ENCODE data around the gene CANT1.
A peak's percentile ranks its signal among the peaks of the same experiment; 100 is the strongest.

Gene CANT1

DNA sequence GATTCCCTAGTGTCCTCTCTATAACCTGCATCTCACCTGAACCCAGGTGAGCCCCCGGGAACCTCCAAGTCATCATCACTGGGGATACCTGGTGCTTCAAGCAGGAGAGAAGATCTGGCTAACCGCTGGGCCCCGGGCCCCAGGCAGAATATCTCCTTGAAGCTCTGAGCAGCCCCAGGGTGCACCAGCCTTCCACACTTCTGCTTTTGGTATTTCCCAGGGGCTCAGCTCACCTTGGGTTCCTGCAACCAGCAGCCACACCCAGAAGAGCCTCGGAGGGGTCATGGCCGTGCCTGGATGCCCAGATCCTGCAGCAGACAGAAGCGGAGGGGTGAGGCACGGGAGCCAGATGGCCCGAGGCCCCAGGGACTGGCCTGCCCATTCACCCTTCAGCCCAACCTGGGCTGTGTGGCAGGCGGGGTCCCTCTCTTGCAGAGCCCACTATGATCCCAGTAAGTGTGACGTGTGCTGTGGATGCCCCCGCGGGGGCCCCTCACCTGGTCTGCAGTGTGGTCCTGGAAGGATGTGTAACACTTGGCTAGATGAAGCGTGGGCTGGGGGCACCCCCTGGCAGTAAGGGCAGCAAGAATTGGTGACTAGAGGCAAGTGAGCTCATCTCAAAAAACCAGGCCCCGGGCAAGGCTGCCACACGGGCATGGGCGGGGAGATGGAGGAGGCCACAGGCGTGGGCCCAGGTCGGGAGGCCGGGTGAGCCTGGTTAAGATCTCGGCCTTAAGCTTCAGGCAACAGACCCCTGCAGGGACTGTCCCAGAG, 32.5 kb downstream of the CANT1 start:
- Histone ChIP-seq H3K9me3 (ENCODE audit: control insufficient read depth in 2 of 2, low read length in 2 of 2) (no peaks in the 10 kb centered on the region), H3K9ac (ENCODE audit: low read depth in 1 of 2, low read length in 2 of 2) (peak overlapping the region; percentile 29 to 41), H3K4me1 (ENCODE audit: control insufficient read depth in 2 of 2, insufficient read depth in 2 of 2, low read length in 2 of 2) (peaks cover 42% of the 10 kb centered on the region in 2 donors)

DNA sequence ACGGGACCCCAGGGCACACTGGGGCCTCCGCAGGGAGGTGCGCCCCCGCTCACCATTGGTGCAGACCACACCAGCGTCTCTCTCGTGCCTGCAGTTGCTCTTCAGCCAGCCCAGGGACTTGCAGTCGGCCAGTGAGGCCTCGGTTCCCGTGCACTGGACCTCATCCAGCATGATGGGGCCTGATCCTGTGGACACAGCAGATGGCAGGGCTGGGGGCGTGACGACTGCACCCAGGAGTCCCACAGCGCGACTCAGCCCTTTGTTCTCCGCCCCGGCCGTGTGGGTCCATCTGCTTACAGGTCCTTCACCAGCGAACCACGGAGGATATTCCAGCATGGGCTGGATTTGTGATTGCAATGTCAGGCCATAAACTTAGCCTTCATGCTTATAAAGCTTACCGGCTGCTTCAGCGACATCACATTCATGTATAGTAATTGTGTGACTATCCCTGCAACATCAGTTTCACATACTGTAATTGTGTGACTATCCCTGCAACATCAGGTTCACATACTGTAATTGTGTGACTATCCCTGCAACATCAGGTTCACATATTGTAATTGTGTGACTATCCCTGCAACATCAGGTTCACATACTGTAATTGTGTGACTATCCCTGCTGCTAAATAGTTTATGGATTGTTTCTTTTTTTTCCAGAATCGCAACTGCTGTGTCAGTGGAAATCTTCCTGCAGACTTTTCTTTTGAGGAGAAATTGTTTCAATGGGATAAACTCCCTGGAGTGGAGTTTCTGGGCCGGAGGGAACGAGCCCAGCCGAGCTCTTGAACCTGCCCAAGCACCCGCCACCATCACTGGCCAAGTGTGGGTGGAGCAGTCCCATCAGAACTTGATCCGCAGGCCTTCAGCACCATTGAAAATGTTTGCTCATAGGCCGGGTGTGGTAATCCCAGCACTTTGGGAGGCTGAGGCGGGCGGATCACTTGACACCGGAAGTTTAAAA, 34.7 kb downstream of the CANT1 start:
- Histone ChIP-seq H3K27me3 (ENCODE audit: control insufficient read depth in 2 of 2, insufficient read depth in 2 of 2, low read length in 2 of 2) (no peaks in the 10 kb centered on the region), H3K9ac (ENCODE audit: low read depth in 1 of 2, low read length in 2 of 2) (no peak overlapping the region), H3K9me3 (ENCODE audit: control insufficient read depth in 2 of 2, low read length in 2 of 2) (no peaks in the 10 kb centered on the region), H3K36me3 (ENCODE audit: control insufficient read depth in 2 of 2, insufficient read depth in 2 of 2, low read length in 2 of 2) (peaks cover 7 to 21% of the 10 kb centered on the region in 2 donors), H3K4me1 (ENCODE audit: control insufficient read depth in 2 of 2, insufficient read depth in 2 of 2, low read length in 2 of 2) (peaks cover 45 to 51% of the 10 kb centered on the region in 2 donors), H3K4me3 (ENCODE audit: low read length in 2 of 2) (no peak overlapping the region), H3K27ac (ENCODE audit: low read depth in 2 of 2, low read length in 2 of 2) (peak overlapping the region; percentile 66 to 70)

More for the DNA sequence above, 32.5 kb downstream of the CANT1 start:
- Histone ChIP-seq H3K36me3 (ENCODE audit: control insufficient read depth in 2 of 2, insufficient read depth in 2 of 2, low read length in 2 of 2) (peaks cover 5 to 15% of the 10 kb centered on the region in 2 donors), H3K27ac (ENCODE audit: low read depth in 2 of 2, low read length in 2 of 2) (peak overlapping the region; percentile 0 to 35), H3K4me3 (ENCODE audit: low read length in 2 of 2) (peak overlapping the region in 1 of 2 donors; percentile 78), H3K27me3 (ENCODE audit: control insufficient read depth in 2 of 2, insufficient read depth in 2 of 2, low read length in 2 of 2) (no peaks in the 10 kb centered on the region)

DNA sequence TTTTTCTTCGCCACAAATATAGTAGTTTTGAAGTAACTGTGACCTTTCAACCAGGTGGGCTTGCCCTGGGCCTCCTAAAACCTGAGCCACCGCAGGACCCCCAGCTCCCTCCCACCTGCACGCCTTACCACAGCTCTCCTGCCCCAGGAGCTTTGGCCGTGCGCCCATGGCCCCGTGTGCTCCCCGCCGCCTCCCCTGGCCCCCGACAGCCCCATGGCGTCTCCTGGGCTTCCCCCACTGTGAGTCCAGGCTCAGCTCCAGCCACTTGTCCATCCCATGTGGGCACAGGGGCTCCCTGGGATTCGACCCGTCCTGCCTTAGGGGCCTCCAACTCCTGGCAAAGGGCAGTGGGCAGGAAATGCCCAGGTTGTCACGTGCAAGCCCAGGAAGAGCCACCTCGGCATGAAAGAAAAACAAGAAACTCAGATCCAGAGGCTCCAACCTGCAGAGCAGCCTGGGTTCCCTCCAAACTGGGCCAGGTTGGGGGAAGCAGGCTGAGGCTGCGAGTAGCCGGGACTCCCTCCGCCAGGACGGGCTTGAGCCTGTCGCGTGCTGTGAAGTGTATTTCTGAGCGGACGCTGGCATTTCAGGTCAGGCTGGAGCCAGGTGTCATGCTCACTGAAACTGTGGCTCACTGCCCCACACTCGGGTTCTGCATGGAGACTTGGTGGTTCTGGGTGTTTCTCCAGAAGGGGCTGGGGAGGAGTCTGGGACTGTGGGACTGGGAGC, 35.6 kb downstream of the CANT1 start:
- no peaks in the 10 kb centered on the region for H3K9me3 ChIP-seq (ENCODE audit: control insufficient read depth in 2 of 2, low read length in 2 of 2)
- no peaks in the 10 kb centered on the region for H3K27me3 ChIP-seq (ENCODE audit: control insufficient read depth in 2 of 2, insufficient read depth in 2 of 2, low read length in 2 of 2)
- H3K27ac ChIP-seq (ENCODE audit: low read depth in 2 of 2, low read length in 2 of 2): no peak overlapping the region
- H3K36me3 ChIP-seq (ENCODE audit: control insufficient read depth in 2 of 2, insufficient read depth in 2 of 2, low read length in 2 of 2): peaks cover 12 to 26% of the 10 kb centered on the region in 2 donors
- peaks cover 39 to 49% of the 10 kb centered on the region in 2 donors for H3K4me1 ChIP-seq (ENCODE audit: control insufficient read depth in 2 of 2, insufficient read depth in 2 of 2, low read length in 2 of 2)
- H3K9ac ChIP-seq (ENCODE audit: low read depth in 1 of 2, low read length in 2 of 2): no peak overlapping the region
- H3K4me3 ChIP-seq (ENCODE audit: low read length in 2 of 2): no peak overlapping the region

DNA sequence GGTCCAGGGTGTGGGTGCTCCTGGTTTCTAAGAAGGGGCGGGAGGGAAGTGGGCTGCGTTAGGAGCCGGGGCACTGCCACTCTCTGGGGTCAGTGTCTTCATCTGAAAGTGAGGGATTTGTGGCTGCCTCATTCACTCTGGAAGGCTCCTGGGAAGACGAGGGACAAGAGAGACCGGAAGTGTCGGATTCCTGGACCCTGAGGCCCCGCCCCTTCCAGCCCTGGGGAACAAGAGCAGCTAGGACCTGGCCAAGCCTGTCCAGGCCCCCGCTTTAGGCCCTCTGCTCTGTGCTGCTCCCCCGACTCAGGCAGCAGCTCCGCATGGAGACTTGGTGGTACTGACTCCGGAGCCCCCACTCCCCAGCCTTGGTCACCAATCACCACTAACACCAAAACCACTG, 36.4 kb downstream of the CANT1 start:
- Histone ChIP-seq H3K27me3 (ENCODE audit: control insufficient read depth in 2 of 2, insufficient read depth in 2 of 2, low read length in 2 of 2) (no peaks in the 10 kb centered on the region), H3K4me3 (ENCODE audit: low read length in 2 of 2) (no peak overlapping the region), H3K9me3 (ENCODE audit: control insufficient read depth in 2 of 2, low read length in 2 of 2) (no peaks in the 10 kb centered on the region), H3K9ac (ENCODE audit: low read depth in 1 of 2, low read length in 2 of 2) (no peak overlapping the region), H3K27ac (ENCODE audit: low read depth in 2 of 2, low read length in 2 of 2) (no peak overlapping the region), H3K36me3 (ENCODE audit: control insufficient read depth in 2 of 2, insufficient read depth in 2 of 2, low read length in 2 of 2) (peaks cover 18 to 31% of the 10 kb centered on the region in 2 donors), H3K4me1 (ENCODE audit: control insufficient read depth in 2 of 2, insufficient read depth in 2 of 2, low read length in 2 of 2) (peaks cover 35 to 44% of the 10 kb centered on the region in 2 donors)

DNA sequence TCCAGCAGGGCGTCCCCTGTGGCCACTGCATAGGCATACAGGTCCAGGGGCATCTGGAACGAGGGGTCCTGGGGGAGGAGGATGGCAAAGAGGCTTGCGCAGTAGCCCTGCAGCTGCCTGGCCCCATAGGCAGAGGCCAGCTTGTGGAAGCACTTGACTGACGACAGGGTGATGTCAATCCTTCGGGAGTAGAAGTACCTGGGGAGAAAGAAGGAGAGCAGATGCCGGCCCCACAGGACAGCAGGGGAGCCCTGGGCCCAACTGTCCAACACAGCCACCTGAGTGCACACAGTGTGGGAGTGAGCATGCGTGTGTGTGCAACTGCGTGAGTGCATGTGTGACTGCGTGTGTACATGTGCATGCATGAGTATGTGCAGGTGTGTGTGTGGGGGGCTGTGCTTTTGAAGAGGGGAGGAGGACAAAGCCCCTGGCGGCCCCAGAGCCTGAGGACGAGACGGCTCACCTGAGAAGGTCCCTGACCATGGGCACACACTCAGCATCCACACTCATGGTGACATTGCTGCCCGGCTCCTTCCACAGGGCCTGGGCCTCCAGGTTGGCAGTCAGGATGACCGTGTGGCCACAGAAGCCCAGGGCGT, 37.0 kb downstream of the CANT1 start:
- peaks cover 29 to 38% of the 10 kb centered on the region in 2 donors for H3K4me1 ChIP-seq (ENCODE audit: control insufficient read depth in 2 of 2, insufficient read depth in 2 of 2, low read length in 2 of 2)
- H3K4me3 ChIP-seq (ENCODE audit: low read length in 2 of 2): no peak overlapping the region
- H3K27ac ChIP-seq (ENCODE audit: low read depth in 2 of 2, low read length in 2 of 2): no peak overlapping the region

DNA sequence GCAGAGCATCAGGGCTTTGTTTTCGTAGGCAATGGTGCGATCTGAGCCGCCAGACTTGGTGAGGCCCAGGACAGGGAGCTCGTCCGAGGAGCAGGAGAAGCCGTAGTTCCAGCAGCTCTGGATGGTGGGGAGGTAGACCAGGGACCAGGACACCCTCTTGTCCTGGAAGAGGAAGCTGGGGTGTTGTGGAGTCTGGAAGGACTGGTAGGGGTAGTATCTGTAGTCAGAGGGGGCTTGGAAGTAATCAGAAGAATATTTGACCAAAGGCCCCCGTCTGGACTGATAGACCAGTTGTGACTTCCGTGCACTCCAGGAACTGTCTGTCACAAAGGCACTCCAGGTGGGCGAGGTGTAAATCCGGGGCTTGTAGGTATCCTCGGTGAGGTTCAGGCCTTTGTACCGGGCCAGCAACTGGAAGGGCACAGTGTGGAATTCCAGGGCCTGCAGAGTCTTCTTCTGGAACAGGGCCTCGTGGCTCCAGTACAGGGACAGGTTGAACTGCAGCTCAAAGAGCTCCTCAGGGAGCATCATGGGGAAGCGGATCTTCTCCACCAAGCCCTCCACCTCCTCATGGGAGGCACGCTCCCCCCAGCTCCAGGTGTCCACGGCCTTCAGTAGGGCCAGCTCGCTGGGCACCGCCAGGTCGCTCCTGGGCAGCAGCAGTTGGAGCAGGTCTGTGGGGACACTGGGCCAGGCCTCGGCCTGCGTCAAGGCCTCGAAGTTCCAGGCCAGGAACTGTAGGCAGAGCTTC, 37.6 kb downstream of the CANT1 start:
- Histone ChIP-seq H3K9ac (ENCODE audit: low read depth in 1 of 2, low read length in 2 of 2) (no peak overlapping the region), H3K9me3 (ENCODE audit: control insufficient read depth in 2 of 2, low read length in 2 of 2) (no peaks in the 10 kb centered on the region), H3K27me3 (ENCODE audit: control insufficient read depth in 2 of 2, insufficient read depth in 2 of 2, low read length in 2 of 2) (no peaks in the 10 kb centered on the region), H3K36me3 (ENCODE audit: control insufficient read depth in 2 of 2, insufficient read depth in 2 of 2, low read length in 2 of 2) (peaks cover 18 to 31% of the 10 kb centered on the region in 2 donors), H3K27ac (ENCODE audit: low read depth in 2 of 2, low read length in 2 of 2) (no peak overlapping the region), H3K4me3 (ENCODE audit: low read length in 2 of 2) (no peak overlapping the region), H3K4me1 (ENCODE audit: control insufficient read depth in 2 of 2, insufficient read depth in 2 of 2, low read length in 2 of 2) (peaks cover 22 to 32% of the 10 kb centered on the region in 2 donors)

More for the DNA sequence above, 37.0 kb downstream of the CANT1 start:
- H3K27me3 ChIP-seq (ENCODE audit: control insufficient read depth in 2 of 2, insufficient read depth in 2 of 2, low read length in 2 of 2): no peaks in the 10 kb centered on the region
- peaks cover 19 to 31% of the 10 kb centered on the region in 2 donors for H3K36me3 ChIP-seq (ENCODE audit: control insufficient read depth in 2 of 2, insufficient read depth in 2 of 2, low read length in 2 of 2)
- H3K9ac ChIP-seq (ENCODE audit: low read depth in 1 of 2, low read length in 2 of 2): no peak overlapping the region
- no peaks in the 10 kb centered on the region for H3K9me3 ChIP-seq (ENCODE audit: control insufficient read depth in 2 of 2, low read length in 2 of 2)

DNA sequence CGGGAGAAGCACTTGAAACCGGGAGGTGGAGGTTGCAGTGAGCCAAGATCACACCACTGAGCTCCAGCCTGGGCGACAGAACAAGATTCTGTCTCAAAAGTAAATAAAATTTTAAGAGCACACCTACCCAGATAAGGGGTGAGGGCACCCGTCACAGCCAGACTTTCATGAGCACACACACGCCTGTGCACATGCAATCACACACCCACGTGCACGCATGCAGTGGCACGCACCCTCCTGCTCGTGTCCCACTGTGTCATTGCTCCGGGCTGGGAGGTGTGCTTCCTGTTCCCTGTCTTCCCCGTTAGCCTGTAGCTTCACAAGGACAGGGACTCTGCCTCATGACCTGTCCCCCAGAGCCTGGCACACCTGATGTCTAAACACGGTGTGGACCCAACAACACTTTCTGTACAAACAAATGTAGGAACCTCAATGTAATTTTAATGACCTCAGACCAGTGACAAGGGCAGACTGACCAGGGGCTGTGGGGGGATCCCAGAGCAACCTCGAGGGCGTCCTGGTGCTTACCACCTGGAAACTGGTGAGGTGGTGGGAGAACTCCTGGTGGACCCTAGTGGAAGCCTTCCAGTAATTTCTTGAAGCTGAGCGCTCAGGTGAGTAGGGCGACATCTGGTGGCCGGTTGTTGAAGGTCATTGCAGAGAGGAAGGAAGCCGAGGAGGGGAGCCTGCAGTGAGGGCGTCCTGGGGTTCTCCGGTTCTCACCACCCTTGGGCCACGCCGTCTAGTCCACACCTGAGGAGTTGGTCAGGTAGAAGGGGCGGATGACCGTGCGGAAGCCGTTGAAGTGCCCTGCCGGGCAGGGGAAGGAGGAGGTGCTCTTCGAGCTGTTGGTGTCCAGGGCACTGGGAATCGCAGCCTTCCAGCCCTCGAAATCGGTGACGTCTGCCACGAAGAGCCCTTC, 38.5 kb downstream of the CANT1 start:
- H3K9me3 ChIP-seq (ENCODE audit: control insufficient read depth in 2 of 2, low read length in 2 of 2): no peaks in the 10 kb centered on the region
- peaks cover 17 to 33% of the 10 kb centered on the region in 2 donors for H3K36me3 ChIP-seq (ENCODE audit: control insufficient read depth in 2 of 2, insufficient read depth in 2 of 2, low read length in 2 of 2)
- peaks cover 14 to 23% of the 10 kb centered on the region in 2 donors for H3K4me1 ChIP-seq (ENCODE audit: control insufficient read depth in 2 of 2, insufficient read depth in 2 of 2, low read length in 2 of 2)
- H3K27ac ChIP-seq (ENCODE audit: low read depth in 2 of 2, low read length in 2 of 2): peak overlapping the region in 1 of 2 donors; percentile 11
- H3K9ac ChIP-seq (ENCODE audit: low read depth in 1 of 2, low read length in 2 of 2): no peak overlapping the region
- H3K4me3 ChIP-seq (ENCODE audit: low read length in 2 of 2): no peak overlapping the region
- H3K27me3 ChIP-seq (ENCODE audit: control insufficient read depth in 2 of 2, insufficient read depth in 2 of 2, low read length in 2 of 2): no peaks in the 10 kb centered on the region

DNA sequence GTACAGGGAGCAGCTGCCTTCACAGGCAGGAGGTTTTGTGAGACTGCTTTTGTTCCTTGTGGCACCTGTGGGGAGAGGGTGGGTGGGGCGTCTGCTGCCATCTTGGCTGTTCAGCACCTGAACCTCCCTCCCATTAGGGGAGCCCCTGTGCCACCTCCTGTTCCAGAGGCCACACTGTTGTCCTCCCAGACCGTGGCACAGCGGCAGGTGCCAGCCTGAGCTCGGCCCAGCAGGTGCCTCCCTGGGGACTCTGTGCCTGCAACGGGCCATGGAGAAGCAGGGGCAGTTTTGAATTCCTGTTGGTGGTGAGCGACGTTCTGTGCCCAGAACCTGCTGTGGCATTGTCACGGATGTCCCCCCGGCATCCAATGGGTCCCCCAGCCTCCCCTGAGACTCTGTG, 39.7 kb downstream of the CANT1 start:
- H3K9me3 ChIP-seq (ENCODE audit: control insufficient read depth in 2 of 2, low read length in 2 of 2): no peaks in the 10 kb centered on the region
- H3K27me3 ChIP-seq (ENCODE audit: control insufficient read depth in 2 of 2, insufficient read depth in 2 of 2, low read length in 2 of 2): no peaks in the 10 kb centered on the region
- no peak overlapping the region for H3K9ac ChIP-seq (ENCODE audit: low read depth in 1 of 2, low read length in 2 of 2)
- H3K36me3 ChIP-seq (ENCODE audit: control insufficient read depth in 2 of 2, insufficient read depth in 2 of 2, low read length in 2 of 2): peaks cover 17 to 33% of the 10 kb centered on the region in 2 donors
- no peak overlapping the region for H3K4me3 ChIP-seq (ENCODE audit: low read length in 2 of 2)
- no peak overlapping the region for H3K27ac ChIP-seq (ENCODE audit: low read depth in 2 of 2, low read length in 2 of 2)
- peaks cover 9 to 17% of the 10 kb centered on the region in 2 donors for H3K4me1 ChIP-seq (ENCODE audit: control insufficient read depth in 2 of 2, insufficient read depth in 2 of 2, low read length in 2 of 2)

Data from mucosa of rectum (tissue), 2 donors.